B cell (primary cell): Measurements from ENCODE around the gene ARHGAP28.

Experiments used
- EZH2 ChIP-seq: IDR thresholded peaks from 2 replicates; pipeline ENCODE4 v1.6.1; 2012; ENCODE audit warnings: borderline replicate concordance, low read depth, mild to moderate bottlenecking, moderate library complexity, low read length; ENCODE audit not compliant: insufficient read depth, poor library complexity, severe bottlenecking
- TF ChIP-seq, protein P1 (sequence below): fragments of 200-600 bp; IDR thresholded peaks from one replicate; pipeline ENCODE4 v1.8.0; 2022; ENCODE audit warnings: antibody characterized with exemption, mild to moderate bottlenecking

DNA sequence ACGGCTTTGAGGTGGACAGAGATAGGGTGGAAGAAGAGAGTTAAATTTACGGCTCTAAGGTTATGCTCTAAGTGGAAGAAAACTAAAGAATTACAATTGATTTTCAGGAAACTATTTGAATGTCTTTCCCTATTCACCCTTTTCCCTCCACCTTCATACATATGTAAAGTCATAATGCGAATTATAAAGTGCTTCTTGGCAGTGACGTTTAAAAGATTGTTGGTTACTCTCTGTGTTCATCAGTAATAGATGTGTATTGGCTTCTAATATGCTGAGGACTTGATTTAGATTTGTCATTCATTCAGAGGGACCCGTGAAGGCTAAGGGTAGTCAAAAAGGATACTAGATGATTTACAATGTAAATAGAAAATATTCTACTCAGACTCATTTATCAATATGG is 63.9 kb downstream of the ARHGAP28 start:
- TF ChIP-seq, protein P1, sequence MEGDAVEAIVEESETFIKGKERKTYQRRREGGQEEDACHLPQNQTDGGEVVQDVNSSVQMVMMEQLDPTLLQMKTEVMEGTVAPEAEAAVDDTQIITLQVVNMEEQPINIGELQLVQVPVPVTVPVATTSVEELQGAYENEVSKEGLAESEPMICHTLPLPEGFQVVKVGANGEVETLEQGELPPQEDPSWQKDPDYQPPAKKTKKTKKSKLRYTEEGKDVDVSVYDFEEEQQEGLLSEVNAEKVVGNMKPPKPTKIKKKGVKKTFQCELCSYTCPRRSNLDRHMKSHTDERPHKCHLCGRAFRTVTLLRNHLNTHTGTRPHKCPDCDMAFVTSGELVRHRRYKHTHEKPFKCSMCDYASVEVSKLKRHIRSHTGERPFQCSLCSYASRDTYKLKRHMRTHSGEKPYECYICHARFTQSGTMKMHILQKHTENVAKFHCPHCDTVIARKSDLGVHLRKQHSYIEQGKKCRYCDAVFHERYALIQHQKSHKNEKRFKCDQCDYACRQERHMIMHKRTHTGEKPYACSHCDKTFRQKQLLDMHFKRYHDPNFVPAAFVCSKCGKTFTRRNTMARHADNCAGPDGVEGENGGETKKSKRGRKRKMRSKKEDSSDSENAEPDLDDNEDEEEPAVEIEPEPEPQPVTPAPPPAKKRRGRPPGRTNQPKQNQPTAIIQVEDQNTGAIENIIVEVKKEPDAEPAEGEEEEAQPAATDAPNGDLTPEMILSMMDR: no peak
- TF ChIP-seq EZH2: no peak
